ENCODE data around the gene RABGEF1.
A peak's percentile ranks its signal among the peaks of the same experiment; 100 is the strongest.
"Not testable (repeated sequence)": the region's sequence is repeated elsewhere in the genome, so short reads cannot be mapped to it uniquely, and the experiment has no call there.

The RABGEF1 gene

GRCh38 chr7:66817208-66817795 is 76.8 kb downstream of the RABGEF1 start:
- not testable (repeated sequence) for DNase-seq

GRCh38 chr7:66817956-66818355 is 77.4 kb downstream of the RABGEF1 start:
- DNase-seq = not testable (repeated sequence)

- DNase-seq = no peak
Measured at GRCh38 chr7:66824041-66824440, 83.5 kb downstream of the RABGEF1 start.

GRCh38 chr7:66825538-66825937 is 85.0 kb downstream of the RABGEF1 start:
- DNase-seq = peak; percentile 39

GRCh38 chr7:66826649-66827048 is 86.1 kb downstream of the RABGEF1 start:
- DNase-seq = no peak

GRCh38 chr7:66830976-66831375 is 90.4 kb downstream of the RABGEF1 start:
- DNase-seq = not testable (repeated sequence)

- DNase-seq = no peak
Measured at GRCh38 chr7:66832531-66833351, 92.2 kb downstream of the RABGEF1 start.

GRCh38 chr7:66837007-66837406 is 96.5 kb downstream of the RABGEF1 start:
- peak; percentile 32 for DNase-seq

- DNase-seq = no peak
Measured at GRCh38 chr7:66837661-66838060, 97.1 kb downstream of the RABGEF1 start.

- no peak for DNase-seq
Measured at GRCh38 chr7:66839814-66840213, 99.3 kb downstream of the RABGEF1 start.

- no peak for DNase-seq
Measured at GRCh38 chr7:66840316-66840715, 99.8 kb downstream of the RABGEF1 start.

GRCh38 chr7:66841898-66842297 is 101.4 kb downstream of the RABGEF1 start:
- DNase-seq = no peak

- DNase-seq = not testable (repeated sequence)
Measured at GRCh38 chr7:66843492-66843891, 103.0 kb downstream of the RABGEF1 start.

GRCh38 chr7:66844552-66845378 is 104.2 kb downstream of the RABGEF1 start:
- peak; percentile 98 for DNase-seq

GRCh38 chr7:66845379-66846095 is 105.0 kb downstream of the RABGEF1 start:
- DNase-seq = no peak

- not testable (repeated sequence) for DNase-seq
Measured at GRCh38 chr7:66846096-66846445, 105.5 kb downstream of the RABGEF1 start.

- DNase-seq = not testable (repeated sequence)
Measured at GRCh38 chr7:66847523-66847855, 107.0 kb downstream of the RABGEF1 start.

GRCh38 chr7:66847879-66848790 is 107.6 kb downstream of the RABGEF1 start:
- no peak for DNase-seq

GRCh38 chr7:66859339-66859738 is 118.8 kb downstream of the RABGEF1 start:
- no peak for DNase-seq

- peak; percentile 44 for DNase-seq
Measured at GRCh38 chr7:66859794-66860645, 119.5 kb downstream of the RABGEF1 start.

- no peak for DNase-seq
Measured at GRCh38 chr7:66860767-66861166, 120.2 kb downstream of the RABGEF1 start.

All from CD4-positive, alpha-beta T cell treated with Interleukin-6 for 4 hours (primary cell).